GM19025 (cell line): ENCODE results near the gene RAD18.

Experiments used
- ATAC-seq: cut with Tn5 transposase; IDR thresholded peaks from one replicate; pipeline ENCODE4 v1.9.1; 2021; ENCODE audit warnings: mild to moderate bottlenecking, low read depth, moderate library complexity; ENCODE audit not compliant: unreplicated experiment

RAD18 gene

GRCh38 chr3:8903191-8903590, 60.1 kb downstream of the RAD18 start:
- ATAC-seq: no peak

- ATAC-seq: no peak
These were observed 62.4 kb downstream of the RAD18 start for GRCh38 chr3:8900869-8901268.

- no peak for ATAC-seq
These were observed 63.3 kb downstream of the RAD18 start for GRCh38 chr3:8899876-8900460.

- no peak for ATAC-seq
These were observed 67.4 kb downstream of the RAD18 start for GRCh38 chr3:8895829-8896228.

GRCh38 chr3:8893001-8893400, 70.3 kb downstream of the RAD18 start:
- ATAC-seq: no peak

GRCh38 chr3:8891774-8892173, 71.5 kb downstream of the RAD18 start:
- no peak for ATAC-seq

GRCh38 chr3:8891303-8891702, 72.0 kb downstream of the RAD18 start:
- ATAC-seq: no peak

- ATAC-seq: no peak
These were observed 74.9 kb downstream of the RAD18 start for GRCh38 chr3:8888301-8888915.

- ATAC-seq: no peak
These were observed 75.6 kb downstream of the RAD18 start for GRCh38 chr3:8887435-8888300.

- ATAC-seq: no peak
These were observed 76.7 kb downstream of the RAD18 start for GRCh38 chr3:8886546-8886945.

GRCh38 chr3:8885536-8886316, 77.5 kb downstream of the RAD18 start:
- ATAC-seq: no peak

GRCh38 chr3:8884630-8885290, 78.5 kb downstream of the RAD18 start:
- no peak for ATAC-seq

GRCh38 chr3:8882642-8883041, 80.6 kb downstream of the RAD18 start:
- ATAC-seq: peak; percentile 19

GRCh38 chr3:8882171-8882593, 81.1 kb downstream of the RAD18 start:
- peak; percentile 86 for ATAC-seq

- no peak for ATAC-seq
These were observed 83.8 kb downstream of the RAD18 start for GRCh38 chr3:8879347-8879944.

- no peak for ATAC-seq
These were observed 87.4 kb downstream of the RAD18 start for GRCh38 chr3:8875836-8876235.

GRCh38 chr3:8873740-8874139, 89.5 kb downstream of the RAD18 start:
- no peak for ATAC-seq

GRCh38 chr3:8872261-8872660, 91.0 kb downstream of the RAD18 start:
- no peak for ATAC-seq

- no peak for ATAC-seq
These were observed 92.0 kb downstream of the RAD18 start for GRCh38 chr3:8871306-8871705.

GRCh38 chr3:8870134-8870533, 93.1 kb downstream of the RAD18 start:
- ATAC-seq: no peak
